Mammary epithelial cell (primary cell): ENCODE measurements around the gene CRELD1.

Experiments
- EZH2 ChIP-seq: IDR thresholded peaks from 2 replicates; pipeline ENCODE4 v1.6.1; 2012; ENCODE audit warnings: low read length, inconsistent platforms, borderline replicate concordance
- TF ChIP-seq, protein P1 (sequence below), 2 donors: IDR thresholded peaks in 1 of 2; conservative IDR thresholded peaks in 1 of 2; 2 replicates each; pipeline ENCODE4 v1.5.1; 2011 to 2012; ENCODE audit warnings: inconsistent platforms in 2 of 2, low read length in 2 of 2, mild to moderate bottlenecking in 2 of 2, control low read depth in 1 of 2, low read depth in 1 of 2; ENCODE audit not compliant: insufficient read depth in 1 of 2; ENCODE audit errors: extremely low read depth in 1 of 2

DNA sequence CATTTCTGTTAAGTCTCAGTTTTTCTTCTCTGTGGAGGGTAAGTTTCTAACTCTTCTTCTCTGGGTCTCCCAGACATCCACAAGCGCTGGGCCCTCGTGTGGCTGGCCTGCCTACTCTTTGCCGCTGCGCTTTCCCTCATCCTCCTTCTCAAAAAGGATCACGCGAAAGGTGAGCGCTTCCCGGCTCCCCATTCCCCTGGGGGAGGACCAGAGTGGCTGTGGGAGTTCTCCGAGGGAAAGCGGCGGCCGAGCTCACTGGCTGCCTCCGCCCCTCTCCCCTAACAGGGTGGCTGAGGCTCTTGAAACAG, 1.1 kb upstream of the CRELD1 start:
- TF ChIP-seq, protein P1, sequence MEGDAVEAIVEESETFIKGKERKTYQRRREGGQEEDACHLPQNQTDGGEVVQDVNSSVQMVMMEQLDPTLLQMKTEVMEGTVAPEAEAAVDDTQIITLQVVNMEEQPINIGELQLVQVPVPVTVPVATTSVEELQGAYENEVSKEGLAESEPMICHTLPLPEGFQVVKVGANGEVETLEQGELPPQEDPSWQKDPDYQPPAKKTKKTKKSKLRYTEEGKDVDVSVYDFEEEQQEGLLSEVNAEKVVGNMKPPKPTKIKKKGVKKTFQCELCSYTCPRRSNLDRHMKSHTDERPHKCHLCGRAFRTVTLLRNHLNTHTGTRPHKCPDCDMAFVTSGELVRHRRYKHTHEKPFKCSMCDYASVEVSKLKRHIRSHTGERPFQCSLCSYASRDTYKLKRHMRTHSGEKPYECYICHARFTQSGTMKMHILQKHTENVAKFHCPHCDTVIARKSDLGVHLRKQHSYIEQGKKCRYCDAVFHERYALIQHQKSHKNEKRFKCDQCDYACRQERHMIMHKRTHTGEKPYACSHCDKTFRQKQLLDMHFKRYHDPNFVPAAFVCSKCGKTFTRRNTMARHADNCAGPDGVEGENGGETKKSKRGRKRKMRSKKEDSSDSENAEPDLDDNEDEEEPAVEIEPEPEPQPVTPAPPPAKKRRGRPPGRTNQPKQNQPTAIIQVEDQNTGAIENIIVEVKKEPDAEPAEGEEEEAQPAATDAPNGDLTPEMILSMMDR (conservative IDR thresholded peaks at IDR 0.05 in 1 of 2, IDR thresholded peaks at IDR 0.05 in 1 of 2; ENCODE audit: extremely low read depth in 1 of 2, insufficient read depth in 1 of 2, low read depth in 1 of 2, low read length in 2 of 2), result no peak
- no peak for TF ChIP-seq EZH2
